D721Med (cell line): ENCODE data around the gene CREB3L2.

Source experiments
- DNase-seq: peaks from one replicate; pipeline ENCODE4 v3.0.0; 2011; ENCODE audit warnings: low spot score; ENCODE audit not compliant: insufficient read length
- FAIRE-seq: peaks from 2 replicates; lab custom pipeline; 2011; peaks lifted over from hg19 to GRCh38; lab: Jason Lieb, UNC
- TF ChIP-seq, protein P1 (sequence below): IDR thresholded peaks from 2 replicates; pipeline ENCODE4 v1.5.1; 2012; ENCODE audit warnings: mild to moderate bottlenecking, control low read depth; ENCODE audit not compliant: insufficient read depth; ENCODE audit errors: missing control alignments

CREB3L2 gene

DNA sequence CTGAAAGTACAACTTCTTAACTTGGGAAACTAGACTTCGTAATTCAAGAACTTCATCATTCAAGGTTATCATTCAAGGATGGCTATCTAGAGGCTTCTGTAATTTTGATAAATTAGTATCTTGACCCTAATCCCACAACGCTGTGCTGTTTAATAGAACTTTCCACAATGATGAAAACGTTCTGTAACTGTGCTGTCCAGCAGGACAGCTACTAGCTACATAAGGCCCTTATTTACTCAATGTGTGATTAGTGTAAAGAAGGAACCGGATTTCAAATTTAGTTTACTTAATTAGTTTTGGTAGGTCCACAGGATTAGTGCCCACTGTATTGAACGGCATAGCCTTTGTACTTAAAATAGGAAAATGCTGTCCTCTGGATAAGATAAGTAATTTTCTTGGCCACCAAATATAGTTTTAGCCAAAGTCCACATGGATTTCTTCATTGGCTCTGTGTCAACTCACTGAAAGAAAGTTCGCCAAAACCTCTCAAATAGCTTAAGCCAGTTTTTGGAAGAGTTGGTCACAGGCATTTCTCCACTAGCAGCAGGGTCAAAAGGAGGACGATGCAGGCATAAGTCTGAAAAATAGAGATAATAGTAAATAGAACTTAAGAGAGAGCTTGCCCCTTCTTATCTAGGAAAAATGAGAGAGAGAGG is 172.4 kb downstream of the CREB3L2 start:
- DNase-seq (no peak), FAIRE-seq (no peak)
- TF ChIP-seq, protein P1, sequence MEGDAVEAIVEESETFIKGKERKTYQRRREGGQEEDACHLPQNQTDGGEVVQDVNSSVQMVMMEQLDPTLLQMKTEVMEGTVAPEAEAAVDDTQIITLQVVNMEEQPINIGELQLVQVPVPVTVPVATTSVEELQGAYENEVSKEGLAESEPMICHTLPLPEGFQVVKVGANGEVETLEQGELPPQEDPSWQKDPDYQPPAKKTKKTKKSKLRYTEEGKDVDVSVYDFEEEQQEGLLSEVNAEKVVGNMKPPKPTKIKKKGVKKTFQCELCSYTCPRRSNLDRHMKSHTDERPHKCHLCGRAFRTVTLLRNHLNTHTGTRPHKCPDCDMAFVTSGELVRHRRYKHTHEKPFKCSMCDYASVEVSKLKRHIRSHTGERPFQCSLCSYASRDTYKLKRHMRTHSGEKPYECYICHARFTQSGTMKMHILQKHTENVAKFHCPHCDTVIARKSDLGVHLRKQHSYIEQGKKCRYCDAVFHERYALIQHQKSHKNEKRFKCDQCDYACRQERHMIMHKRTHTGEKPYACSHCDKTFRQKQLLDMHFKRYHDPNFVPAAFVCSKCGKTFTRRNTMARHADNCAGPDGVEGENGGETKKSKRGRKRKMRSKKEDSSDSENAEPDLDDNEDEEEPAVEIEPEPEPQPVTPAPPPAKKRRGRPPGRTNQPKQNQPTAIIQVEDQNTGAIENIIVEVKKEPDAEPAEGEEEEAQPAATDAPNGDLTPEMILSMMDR: no peak

DNA sequence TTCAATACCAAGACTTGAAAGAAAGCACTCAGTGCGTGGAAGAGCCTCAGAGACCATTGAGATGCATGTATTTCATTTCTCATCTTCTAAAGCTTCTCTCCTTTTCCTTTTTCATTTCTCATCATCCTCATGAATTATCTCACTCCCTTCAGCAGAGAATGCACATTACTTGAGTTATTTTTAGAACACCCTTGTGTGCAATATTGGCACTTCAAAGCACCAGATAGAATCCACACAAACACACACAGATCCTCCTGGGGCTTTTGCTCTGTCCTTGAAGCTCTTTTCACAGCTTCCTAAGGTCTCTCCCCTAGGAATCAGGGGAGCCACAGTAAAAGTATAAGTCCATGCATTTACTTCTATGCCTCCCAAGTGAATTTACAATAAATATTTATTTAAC is 173.4 kb downstream of the CREB3L2 start:
- FAIRE-seq (no peak), DNase-seq (no peak)
- TF ChIP-seq, protein P1: no peak

DNA sequence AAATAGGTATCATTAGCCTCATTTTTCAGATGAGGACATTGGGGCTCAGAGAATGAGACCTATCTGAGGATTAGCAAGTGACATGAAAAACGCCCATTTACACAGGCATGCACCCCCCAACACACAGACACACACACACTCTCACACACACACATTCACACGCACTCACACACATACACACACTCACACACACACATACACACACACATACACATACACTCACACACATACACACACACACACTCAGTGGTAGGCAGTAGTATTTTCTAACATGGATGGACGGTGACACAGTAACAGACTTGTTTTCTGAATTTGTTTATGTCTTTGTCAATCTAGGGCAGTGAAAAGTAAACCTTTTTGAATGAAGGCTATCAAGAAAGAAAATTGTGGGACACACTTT is 176.4 kb downstream of the CREB3L2 start:
- DNase-seq: no peak
- TF ChIP-seq, protein P1: no peak
- no peak for FAIRE-seq
